ENCODE results near the gene CSHL1.

Gene CSHL1

GRCh38 chr17:63944736-63945499 lies 33.9 kb upstream of the CSHL1 start:
- no peak overlapping the region for H3K4me3 ChIP-seq (ENCODE audit: insufficient read length, low read depth)
- no peak for DNase-seq (ENCODE audit: low read depth, low spot score)
- no peaks in the 10 kb centered on the region for H3K36me3 ChIP-seq (ENCODE audit: insufficient read depth, insufficient read length, low read length)
- H3K27me3 ChIP-seq (ENCODE audit: insufficient read depth, insufficient read length): no peaks in the 10 kb centered on the region
- TF ChIP-seq YY1 (IDR thresholded peaks at IDR 0.05; ENCODE audit: insufficient read depth, insufficient read length): no peak
- H3K9ac ChIP-seq (ENCODE audit: insufficient read length, low read depth): no peak overlapping the region
- H3K4me1 ChIP-seq (ENCODE audit: insufficient read depth, insufficient read length): peaks cover 11% of the 10 kb centered on the region
- H3K9me3 ChIP-seq (ENCODE audit: insufficient read depth, low read length): no peaks in the 10 kb centered on the region

DNA sequence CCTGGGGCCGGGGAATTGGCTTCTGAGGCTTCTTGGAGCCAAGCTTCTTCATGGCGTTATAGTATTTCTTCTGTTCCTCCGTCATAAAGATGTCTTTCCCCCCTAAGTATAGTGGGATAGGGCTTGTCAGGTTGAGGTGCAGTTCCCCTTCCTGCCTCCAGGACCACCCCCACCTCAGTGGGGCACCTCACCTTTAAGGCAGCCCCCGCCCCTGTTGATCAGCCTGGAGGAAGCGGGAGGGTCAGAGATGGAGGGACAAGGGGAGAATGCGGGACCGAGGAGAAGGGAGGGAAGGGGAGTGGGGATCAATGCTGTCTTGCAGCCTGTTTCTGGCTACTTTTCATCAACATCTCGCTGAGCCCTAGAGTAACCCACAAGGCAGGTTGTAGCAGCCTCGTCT lies 32.7 kb upstream of the CSHL1 start:
- TF ChIP-seq ZNF274 (IDR thresholded peaks at IDR 0.05; ENCODE audit: low read depth, low read length) (no peak), YY1 (IDR thresholded peaks at IDR 0.05; ENCODE audit: insufficient read depth, insufficient read length) (no peak), SUZ12 (IDR thresholded peaks at IDR 0.05; ENCODE audit: extremely low read depth, insufficient read depth, insufficient read length) (no peak)
- DNase-seq (ENCODE audit: low read depth, low spot score): no peak
- Histone ChIP-seq H3K36me3 (ENCODE audit: insufficient read depth, insufficient read length, low read length) (no peaks in the 10 kb centered on the region), H3K9me3 (ENCODE audit: insufficient read depth, low read length) (no peaks in the 10 kb centered on the region), H3K27me3 (ENCODE audit: insufficient read depth, insufficient read length) (no peaks in the 10 kb centered on the region), H3K4me3 (ENCODE audit: insufficient read length, low read depth) (no peak overlapping the region), H3K9ac (ENCODE audit: insufficient read length, low read depth) (no peak overlapping the region), H3K4me1 (ENCODE audit: insufficient read depth, insufficient read length) (peaks cover 10% of the 10 kb centered on the region)

DNA sequence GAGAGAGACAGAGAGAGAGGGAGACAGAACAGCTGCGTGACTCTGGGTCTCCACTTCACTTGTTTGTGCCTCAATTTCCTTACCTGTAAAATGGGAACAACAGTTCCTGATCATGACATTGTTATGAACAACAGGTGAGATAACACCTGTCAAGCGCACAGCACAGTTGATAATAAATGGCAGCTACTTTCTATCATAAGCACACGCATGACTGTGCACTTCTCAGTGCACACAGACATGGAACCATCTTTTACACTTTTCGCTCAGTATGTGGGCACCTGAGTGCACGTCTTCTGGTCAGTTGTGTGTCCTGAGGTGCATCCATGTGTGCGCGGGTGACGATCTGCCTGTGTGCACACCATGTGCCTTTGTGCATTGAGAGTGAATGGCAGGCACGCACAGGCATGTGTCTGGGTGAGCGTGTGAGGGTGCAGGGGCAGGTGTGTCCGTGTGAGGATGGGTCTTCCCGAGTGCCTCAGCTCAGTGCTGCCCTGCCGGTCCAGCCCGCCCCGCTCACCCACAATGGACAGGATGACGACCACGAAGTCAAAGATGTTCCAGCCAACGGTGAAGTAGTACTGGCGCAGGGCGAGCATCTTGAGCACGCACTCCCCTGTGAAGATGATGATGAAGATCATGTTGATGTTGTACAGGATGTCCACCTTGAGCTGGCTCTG lies 31.4 kb upstream of the CSHL1 start:
- TF ChIP-seq SUZ12 (IDR thresholded peaks at IDR 0.05; ENCODE audit: extremely low read depth, insufficient read depth, insufficient read length): no peak
- TF ChIP-seq ZNF274 (IDR thresholded peaks at IDR 0.05; ENCODE audit: low read depth, low read length): no peak
- TF ChIP-seq YY1 (IDR thresholded peaks at IDR 0.05; ENCODE audit: insufficient read depth, insufficient read length): no peak
- Histone ChIP-seq H3K4me1 (ENCODE audit: insufficient read depth, insufficient read length) (peaks cover 12% of the 10 kb centered on the region), H3K4me3 (ENCODE audit: insufficient read length, low read depth) (no peak overlapping the region), H3K27me3 (ENCODE audit: insufficient read depth, insufficient read length) (no peaks in the 10 kb centered on the region), H3K9me3 (ENCODE audit: insufficient read depth, low read length) (no peaks in the 10 kb centered on the region), H3K9ac (ENCODE audit: insufficient read length, low read depth) (no peak overlapping the region), H3K36me3 (ENCODE audit: insufficient read depth, insufficient read length, low read length) (no peaks in the 10 kb centered on the region)
- no peak for DNase-seq (ENCODE audit: low read depth, low spot score)

GRCh38 chr17:63941751-63942150 lies 30.7 kb upstream of the CSHL1 start:
- Histone ChIP-seq H3K36me3 (ENCODE audit: insufficient read depth, insufficient read length, low read length) (no peaks in the 10 kb centered on the region), H3K4me3 (ENCODE audit: insufficient read length, low read depth) (no peak overlapping the region), H3K27me3 (ENCODE audit: insufficient read depth, insufficient read length) (no peaks in the 10 kb centered on the region), H3K9ac (ENCODE audit: insufficient read length, low read depth) (no peak overlapping the region), H3K9me3 (ENCODE audit: insufficient read depth, low read length) (no peaks in the 10 kb centered on the region), H3K4me1 (ENCODE audit: insufficient read depth, insufficient read length) (peaks cover 12% of the 10 kb centered on the region)
- TF ChIP-seq YY1 (IDR thresholded peaks at IDR 0.05; ENCODE audit: insufficient read depth, insufficient read length): no peak
- no peak for TF ChIP-seq SUZ12 (IDR thresholded peaks at IDR 0.05; ENCODE audit: extremely low read depth, insufficient read depth, insufficient read length)
- DNase-seq (ENCODE audit: low read depth, low spot score): no peak

- Histone ChIP-seq H3K9me3 (ENCODE audit: insufficient read depth, low read length) (no peaks in the 10 kb centered on the region), H3K9ac (ENCODE audit: insufficient read length, low read depth) (no peak overlapping the region), H3K36me3 (ENCODE audit: insufficient read depth, insufficient read length, low read length) (no peaks in the 10 kb centered on the region), H3K27me3 (ENCODE audit: insufficient read depth, insufficient read length) (no peaks in the 10 kb centered on the region), H3K4me3 (ENCODE audit: insufficient read length, low read depth) (no peak overlapping the region), H3K4me1 (ENCODE audit: insufficient read depth, insufficient read length) (peaks cover 8% of the 10 kb centered on the region)
- no peak for TF ChIP-seq YY1 (IDR thresholded peaks at IDR 0.05; ENCODE audit: insufficient read depth, insufficient read length)
- no peak for TF ChIP-seq SUZ12 (IDR thresholded peaks at IDR 0.05; ENCODE audit: extremely low read depth, insufficient read depth, insufficient read length)
- TF ChIP-seq ZNF274 (IDR thresholded peaks at IDR 0.05; ENCODE audit: low read depth, low read length): no peak
- no peak for DNase-seq (ENCODE audit: low read depth, low spot score)
These were observed 30.1 kb upstream of the CSHL1 start for GRCh38 chr17:63941162-63941561.

GRCh38 chr17:63940584-63940983 lies 29.5 kb upstream of the CSHL1 start:
- Histone ChIP-seq H3K9ac (ENCODE audit: insufficient read length, low read depth) (no peak overlapping the region), H3K4me1 (ENCODE audit: insufficient read depth, insufficient read length) (peaks cover 6% of the 10 kb centered on the region), H3K4me3 (ENCODE audit: insufficient read length, low read depth) (no peak overlapping the region), H3K27me3 (ENCODE audit: insufficient read depth, insufficient read length) (no peaks in the 10 kb centered on the region), H3K9me3 (ENCODE audit: insufficient read depth, low read length) (no peaks in the 10 kb centered on the region), H3K36me3 (ENCODE audit: insufficient read depth, insufficient read length, low read length) (no peaks in the 10 kb centered on the region)
- DNase-seq (ENCODE audit: low read depth, low spot score): no peak
- no peak for TF ChIP-seq ZNF274 (IDR thresholded peaks at IDR 0.05; ENCODE audit: low read depth, low read length)
- TF ChIP-seq SUZ12 (IDR thresholded peaks at IDR 0.05; ENCODE audit: extremely low read depth, insufficient read depth, insufficient read length): no peak
- TF ChIP-seq YY1 (IDR thresholded peaks at IDR 0.05; ENCODE audit: insufficient read depth, insufficient read length): no peak

GRCh38 chr17:63939884-63940283 lies 28.8 kb upstream of the CSHL1 start:
- Histone ChIP-seq H3K9ac (ENCODE audit: insufficient read length, low read depth) (no peak overlapping the region), H3K4me1 (ENCODE audit: insufficient read depth, insufficient read length) (peaks cover 6% of the 10 kb centered on the region)
- no peak for DNase-seq (ENCODE audit: low read depth, low spot score)

More at GRCh38 chr17:63939884-63940283, 28.8 kb upstream of the CSHL1 start:
- Histone ChIP-seq H3K27me3 (ENCODE audit: insufficient read depth, insufficient read length) (no peaks in the 10 kb centered on the region), H3K9me3 (ENCODE audit: insufficient read depth, low read length) (no peaks in the 10 kb centered on the region), H3K36me3 (ENCODE audit: insufficient read depth, insufficient read length, low read length) (no peaks in the 10 kb centered on the region), H3K4me3 (ENCODE audit: insufficient read length, low read depth) (no peak overlapping the region)
- TF ChIP-seq ZNF274 (IDR thresholded peaks at IDR 0.05; ENCODE audit: low read depth, low read length): no peak
- TF ChIP-seq SUZ12 (IDR thresholded peaks at IDR 0.05; ENCODE audit: extremely low read depth, insufficient read depth, insufficient read length): no peak
- TF ChIP-seq YY1 (IDR thresholded peaks at IDR 0.05; ENCODE audit: insufficient read depth, insufficient read length): no peak
